HL-60/S4 treated with phorbol 12-myristate 13-acetate at 8.2 ng/mL for 4 days and 3 days (cell line): ENCODE results near the gene ACTMAP.

ENCODE experiments used
- in situ Hi-C: fragments of 300-500 bp; cut with MboI; formaldehyde crosslinking; loops from 2 replicates; pipeline ENCODE4 v1.15.0; 2022; ENCODE audit warnings: low sequenced_read_pairs

Gene ACTMAP

DNA sequence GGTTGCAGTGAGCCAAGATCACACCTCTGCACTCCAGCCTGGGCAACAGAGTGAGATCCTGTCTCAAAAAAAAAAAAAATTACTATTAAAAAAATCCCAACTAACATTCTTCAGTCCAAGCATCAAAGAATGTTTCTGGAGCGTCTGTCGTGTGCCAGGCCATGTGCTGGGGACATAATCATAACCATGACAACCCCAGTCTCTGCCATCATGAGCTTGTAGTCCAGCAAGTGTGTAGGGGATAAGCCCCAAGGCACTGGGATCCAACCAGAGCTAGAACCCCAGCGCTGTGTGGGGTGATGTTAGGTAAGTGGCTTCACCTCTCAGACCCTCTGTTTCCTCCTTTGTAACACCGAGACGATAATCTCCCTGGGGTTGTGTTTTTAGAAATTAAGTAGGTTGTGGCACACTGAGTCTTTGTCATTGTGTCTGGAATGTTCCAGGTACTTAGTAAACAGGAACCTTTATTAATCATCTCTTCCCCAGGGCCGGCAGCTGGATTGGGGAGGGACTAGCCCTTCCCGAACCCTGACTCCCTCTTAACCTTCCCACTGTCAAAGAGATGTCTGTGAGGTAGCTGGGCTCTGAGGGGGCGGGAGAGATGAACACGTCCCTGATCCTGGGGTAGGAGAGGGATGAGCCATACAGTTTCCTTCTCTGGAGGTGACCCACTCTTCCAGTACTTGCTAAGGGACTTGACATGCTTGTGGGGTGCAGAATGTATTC, 28.2 kb downstream of the ACTMAP start:
- in situ Hi-C loops = no loop called here

DNA sequence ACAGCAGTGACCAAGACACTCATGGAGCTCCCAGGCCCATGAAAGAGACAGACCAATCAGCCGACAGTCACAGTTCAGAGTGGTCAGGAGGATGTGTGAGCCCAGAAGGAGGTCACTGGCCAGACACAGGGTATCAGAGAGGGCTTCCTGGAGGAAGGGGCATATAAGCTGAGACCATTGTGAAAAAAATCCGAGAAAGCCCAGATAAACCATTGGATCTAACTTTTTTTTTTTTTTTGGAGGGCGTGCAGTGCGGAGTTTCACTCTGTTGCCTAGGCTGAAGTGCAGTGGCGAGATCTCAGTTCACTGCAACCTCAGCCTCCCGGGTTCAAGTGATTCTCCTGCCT, 29.2 kb downstream of the ACTMAP start:
- in situ Hi-C loops = no loop called here

DNA sequence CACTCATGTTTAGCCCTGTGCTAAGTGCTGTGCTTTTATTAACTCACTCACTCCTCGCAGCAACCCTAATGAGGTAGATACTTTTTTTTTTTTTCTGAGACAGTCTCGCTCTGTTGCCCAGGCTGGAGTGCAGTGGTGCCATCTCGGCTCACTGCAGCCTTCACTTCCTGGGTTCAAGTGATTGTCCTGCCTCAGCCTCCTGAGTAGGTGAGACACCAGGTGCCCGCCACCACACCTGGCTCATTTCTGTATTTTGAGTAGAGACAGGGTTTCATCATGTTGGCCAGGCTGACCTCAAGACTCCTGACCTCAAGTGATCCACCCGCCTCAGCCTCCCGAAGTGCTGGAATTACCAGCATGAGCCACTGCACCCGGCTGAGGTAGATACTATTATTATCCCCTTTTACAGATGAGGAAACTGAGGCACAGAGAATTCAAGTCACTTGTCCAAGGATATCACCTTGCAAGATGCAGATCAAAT, 30.8 kb downstream of the ACTMAP start:
- in situ Hi-C loops = no loop called here

DNA sequence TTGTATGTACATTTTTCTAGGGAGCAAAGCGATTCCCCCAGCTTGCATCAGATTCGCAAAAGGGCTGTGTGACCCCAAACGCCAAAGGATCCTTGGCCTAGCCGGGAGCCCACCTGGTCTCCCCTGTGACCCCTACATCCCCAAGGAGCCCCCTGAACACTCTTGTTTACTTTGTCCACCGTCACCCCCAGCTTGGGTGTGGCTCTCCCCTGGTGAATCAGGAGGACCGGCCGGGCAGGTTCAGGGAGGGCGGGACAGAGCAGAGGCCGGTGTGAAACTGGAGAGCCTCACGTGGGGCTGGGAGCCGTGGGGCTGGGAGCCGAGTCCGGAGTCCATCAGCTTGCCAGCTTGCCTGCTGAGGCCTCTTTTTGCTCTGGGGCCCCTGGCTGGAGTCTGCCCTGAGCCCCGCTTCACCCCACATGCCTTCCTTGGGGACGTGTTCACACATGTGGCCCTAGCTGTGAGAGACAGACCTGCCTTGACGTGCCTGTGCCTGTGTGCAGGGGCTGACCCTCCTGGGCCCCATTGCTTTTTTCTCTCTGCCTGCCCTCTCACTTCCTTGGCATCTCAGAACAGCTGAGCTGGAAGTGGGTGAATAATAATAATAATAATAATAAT, 31.4 kb downstream of the ACTMAP start:
- in situ Hi-C loops = no loop called here

DNA sequence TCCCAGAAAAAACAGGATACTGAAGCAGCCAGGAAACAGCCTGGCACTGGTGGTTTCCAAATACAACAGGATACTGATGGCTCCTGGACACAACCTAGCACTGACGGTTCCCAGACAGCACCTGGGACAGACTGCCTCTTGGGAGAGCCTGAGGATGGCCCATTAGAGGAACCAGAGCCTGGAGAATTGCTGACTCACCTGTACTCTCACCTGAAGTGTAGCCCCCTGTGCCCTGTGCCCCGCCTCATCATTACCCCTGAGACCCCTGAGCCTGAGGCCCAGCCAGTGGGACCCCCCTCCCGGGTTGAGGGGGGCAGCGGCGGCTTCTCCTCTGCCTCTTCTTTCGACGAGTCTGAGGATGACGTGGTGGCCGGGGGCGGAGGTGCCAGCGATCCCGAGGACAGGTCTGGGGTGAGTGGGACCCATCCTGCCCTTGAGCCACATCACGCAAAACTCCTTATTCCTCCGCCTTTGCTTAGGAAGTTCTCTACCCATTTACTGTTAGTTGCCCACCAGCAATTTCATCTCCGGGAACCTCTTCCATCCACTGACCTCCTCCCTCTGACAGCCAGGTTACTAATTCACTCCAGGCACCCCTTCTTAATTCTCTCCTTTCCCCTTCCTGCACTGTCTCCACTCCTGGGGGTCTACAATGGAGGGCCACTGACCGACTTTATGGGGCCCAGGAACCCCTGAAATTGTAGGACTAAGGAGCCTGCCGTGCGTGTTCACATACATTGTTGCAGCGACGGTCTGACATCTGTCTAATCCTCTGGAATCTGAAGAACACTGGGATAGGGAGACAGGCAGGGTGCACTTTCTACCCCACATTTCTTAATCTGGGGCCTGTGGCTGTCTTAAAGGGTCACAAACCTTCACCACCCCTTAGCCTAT, 32.1 kb downstream of the ACTMAP start:
- in situ Hi-C loops = no loop called here

DNA sequence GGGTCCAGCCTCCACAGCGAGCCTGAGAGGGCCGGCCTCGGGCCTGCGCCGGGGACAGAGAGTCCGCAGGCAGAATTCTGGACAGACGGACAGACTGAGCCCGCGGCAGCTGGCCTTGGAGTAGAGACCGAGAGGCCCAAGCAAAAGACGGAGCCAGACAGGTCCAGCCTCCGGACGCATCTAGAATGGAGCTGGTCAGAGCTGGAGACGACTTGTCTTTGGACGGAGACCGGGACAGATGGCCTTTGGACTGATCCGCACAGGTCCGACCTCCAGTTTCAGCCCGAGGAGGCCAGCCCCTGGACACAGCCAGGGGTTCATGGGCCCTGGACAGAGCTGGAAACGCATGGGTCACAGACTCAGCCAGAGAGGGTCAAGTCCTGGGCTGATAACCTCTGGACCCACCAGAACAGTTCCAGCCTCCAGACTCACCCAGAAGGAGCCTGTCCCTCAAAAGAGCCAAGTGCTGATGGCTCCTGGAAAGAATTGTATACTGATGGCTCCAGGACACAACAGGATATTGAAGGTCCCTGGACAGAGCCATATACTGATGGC, 32.9 kb downstream of the ACTMAP start:
- in situ Hi-C loops = no loop called here

DNA sequence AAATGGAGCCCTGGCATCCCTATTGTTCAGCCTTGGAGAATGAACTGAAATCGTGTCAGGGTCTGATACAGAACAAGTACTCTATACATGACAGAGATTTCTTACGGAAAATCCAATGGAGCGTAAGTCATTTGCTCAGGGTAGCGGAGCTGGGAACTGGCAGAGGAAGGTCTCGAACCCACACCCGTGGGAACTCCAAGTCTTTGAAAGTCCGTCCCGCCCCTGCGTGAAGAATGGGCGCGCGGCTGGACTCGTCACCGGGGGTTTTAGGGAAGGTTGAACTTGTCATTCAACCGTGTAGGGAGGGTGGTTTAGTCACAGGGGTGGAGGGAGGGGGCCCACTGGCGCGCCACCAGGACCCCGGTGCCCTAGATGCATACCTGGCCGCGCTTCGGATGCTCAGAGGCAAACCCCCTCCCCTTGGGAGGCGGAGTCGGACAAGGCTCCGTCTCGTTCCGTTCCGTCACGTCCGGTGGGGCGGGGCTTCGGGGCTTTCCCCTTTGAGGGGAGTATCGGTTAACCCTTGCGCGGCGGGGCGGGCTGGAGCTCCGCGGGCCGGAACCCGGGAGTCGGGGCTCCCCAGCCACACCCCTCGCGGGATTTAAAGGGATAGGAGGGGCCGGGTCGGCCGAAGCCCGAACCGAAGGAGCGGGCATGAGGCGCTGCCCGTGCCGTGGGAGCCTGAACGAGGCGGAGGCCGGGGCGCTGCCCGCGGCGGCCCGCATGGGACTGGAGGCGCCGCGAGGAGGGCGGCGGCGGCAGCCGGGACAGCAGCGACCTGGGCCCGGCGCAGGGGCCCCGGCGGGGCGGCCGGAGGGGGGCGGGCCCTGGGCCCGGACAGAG, 33.6 kb downstream of the ACTMAP start, which contains the start of the genes COQ8B and ITPKC:
TSS of gene COQ8B (minus strand) at position 405 of the 843 bp plus-strand sequence. CDS start 2,254 bp downstream, outside the sequence.
TSS of gene ITPKC (plus strand) at position 631 of the 843 bp plus-strand sequence. CDS start at position 655, 24 bp downstream.
- in situ Hi-C loops = no loop called here

DNA sequence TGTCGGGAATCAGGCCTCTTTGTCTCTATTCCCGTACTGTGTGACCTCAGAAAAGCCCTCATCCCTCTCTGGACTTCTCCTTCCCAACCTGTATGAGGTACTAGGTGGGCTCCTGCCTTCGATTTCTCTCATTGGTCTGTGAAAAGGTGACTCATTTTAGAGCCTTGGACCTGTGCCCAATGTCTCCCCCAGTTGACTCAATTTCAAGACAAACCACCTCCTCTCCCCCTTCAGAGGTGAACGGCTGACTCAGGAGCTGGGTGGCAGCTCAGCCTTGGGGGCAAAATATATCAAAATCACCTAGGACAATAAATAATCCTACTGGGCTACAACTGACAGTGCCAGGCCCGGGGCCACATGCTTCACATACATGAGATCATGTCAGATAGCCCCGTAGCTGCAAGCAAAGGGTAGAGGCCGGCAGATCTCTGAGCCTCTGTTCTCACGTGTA, 34.2 kb downstream of the ACTMAP start:
- in situ Hi-C loops = no loop called here

DNA sequence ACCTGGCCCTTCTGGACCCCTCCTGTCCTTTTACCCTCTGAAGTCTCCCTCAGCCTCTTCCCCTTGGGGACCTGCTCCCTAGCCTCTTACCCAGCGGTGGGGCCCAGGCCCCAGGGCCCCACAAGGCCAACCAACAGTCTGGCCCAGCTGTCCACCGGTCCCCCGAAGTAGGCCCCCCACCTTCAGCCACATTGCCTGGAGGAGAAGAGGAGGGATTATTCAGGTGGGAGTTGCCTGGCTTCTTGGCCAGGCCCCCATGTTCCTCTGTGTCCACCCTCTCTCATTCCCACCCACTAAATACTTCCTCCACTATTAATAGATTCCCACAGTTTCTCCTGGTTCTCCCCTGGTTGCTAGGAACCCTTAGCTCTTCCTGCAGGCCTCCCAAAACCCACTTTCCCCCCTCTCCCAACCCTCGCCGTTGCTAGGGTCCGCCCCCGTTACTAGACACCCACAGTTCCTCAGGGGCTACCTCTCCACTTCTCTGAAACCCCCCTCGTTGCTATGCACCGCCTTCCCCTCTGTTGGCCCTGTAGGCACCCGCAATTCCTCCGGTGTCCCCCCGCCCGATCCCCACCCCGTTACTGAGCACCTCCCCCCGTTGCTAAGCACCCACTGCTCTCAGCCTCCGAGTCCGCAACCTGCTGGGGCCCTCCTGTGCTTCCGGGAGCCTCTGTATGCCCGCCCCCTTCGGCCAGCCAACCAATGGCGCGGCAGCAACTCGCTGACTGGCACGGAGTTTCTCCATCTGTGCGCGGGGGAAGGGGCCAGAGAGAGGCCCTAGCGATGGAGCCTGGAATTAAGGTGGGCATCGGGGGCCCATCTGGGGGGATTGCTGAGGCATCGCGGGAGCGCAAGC, 35.6 kb downstream of the ACTMAP start:
- in situ Hi-C loops = no loop called here

DNA sequence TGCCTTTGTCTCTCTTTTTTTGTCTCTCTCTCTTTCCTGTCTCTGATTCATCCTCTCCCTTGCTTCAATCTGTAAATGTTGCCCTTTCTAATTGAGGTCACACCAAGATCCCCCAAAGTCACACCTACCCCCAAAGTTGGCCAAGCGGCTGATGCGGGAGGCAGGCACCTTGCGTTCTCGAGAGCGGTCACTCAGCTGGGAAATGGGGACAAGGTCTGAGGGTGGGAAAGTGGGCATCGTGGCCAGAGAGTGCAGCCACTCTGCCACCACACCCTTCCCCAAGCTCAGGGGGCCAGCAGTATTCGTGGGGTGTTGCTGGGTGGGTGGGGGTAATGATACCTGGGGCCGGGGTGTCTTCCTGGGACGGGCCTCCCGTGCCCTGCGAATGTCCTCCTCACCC, 36.3 kb downstream of the ACTMAP start:
- in situ Hi-C loops = no loop called here

DNA sequence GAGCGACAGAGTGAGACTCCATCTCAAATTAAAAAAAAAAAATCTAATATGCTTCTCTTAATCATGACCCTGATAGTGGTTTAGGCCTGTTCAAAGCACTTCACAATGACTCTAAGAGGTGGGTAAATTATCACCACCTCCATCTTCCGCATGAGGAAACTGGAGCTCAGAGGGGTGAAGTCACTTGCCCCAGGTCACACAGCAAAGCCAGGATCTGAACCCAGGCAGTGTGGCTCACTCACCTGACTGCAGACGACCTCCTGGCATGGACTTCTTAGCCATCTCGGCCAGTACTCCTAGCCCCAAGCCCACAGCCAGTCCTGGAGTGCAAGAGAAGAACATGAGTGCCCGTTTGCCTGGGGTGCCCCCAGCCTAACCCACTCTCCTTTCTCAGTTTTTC, 40.5 kb downstream of the ACTMAP start:
- in situ Hi-C loops = no loop called here

DNA sequence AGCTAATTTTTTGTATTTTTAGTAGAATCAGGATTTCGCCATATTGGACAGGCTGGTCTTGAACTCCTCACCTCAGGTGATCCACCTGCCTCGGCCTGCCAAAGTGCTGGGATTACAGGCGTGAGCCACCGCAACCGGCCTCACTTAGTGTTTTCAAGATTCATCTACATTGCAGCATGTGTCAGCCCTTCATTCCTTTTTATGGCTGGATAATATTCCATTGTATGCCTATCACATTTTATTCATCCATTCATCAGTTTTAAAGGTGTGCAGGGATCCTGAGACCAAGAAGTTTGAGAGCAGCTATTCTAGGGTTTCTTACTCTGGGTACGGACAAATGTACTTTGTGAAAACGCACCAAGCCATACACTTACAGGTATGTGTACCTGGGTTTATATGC, 42.7 kb downstream of the ACTMAP start:
- in situ Hi-C loops = no loop called here

DNA sequence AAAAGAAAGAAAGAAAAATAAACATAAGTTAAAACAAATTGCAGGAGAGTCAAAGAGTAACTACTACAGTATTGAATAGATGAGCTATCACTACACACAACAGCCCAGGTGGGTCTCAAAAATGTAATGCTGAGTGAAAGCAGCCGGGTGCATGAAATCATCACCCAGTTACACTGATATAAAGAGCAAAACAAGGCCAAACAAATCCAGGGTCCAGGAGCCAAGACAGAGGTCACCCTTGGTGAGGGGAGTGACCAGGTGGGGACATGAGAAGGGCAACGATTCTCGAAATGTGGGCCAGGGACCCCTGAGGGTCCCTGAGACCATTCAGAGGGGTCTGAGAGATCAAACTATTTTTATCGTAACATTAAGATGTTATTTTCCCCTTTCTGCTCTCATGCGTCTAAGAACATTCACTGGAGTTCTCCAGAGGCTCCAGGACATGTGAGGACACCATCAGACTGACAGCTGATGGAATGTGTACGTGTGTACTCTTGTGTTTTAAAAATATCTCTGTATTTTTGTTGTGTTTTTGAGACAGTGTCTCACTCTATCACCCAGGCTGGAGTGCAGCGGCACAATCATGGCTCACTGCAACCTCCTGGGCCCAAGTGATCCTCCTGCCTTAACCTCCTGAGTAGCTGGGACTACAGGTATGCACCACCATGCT, 44.2 kb downstream of the ACTMAP start:
- in situ Hi-C loops = no loop called here

DNA sequence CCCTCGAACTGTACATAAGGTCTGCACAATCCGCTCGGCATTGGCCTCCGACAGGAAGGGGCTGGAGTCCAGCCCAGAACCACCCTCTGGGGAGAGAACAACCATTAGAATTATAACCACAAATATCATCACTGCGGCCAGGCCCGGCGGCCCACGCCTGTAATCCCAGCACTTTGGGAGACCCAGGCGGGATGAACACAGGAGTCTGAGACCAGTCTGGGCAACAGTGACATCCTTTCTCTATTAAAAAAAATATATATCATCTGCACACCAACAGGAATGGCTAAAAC, 45.0 kb downstream of the ACTMAP start:
- in situ Hi-C loops = no loop called here

DNA sequence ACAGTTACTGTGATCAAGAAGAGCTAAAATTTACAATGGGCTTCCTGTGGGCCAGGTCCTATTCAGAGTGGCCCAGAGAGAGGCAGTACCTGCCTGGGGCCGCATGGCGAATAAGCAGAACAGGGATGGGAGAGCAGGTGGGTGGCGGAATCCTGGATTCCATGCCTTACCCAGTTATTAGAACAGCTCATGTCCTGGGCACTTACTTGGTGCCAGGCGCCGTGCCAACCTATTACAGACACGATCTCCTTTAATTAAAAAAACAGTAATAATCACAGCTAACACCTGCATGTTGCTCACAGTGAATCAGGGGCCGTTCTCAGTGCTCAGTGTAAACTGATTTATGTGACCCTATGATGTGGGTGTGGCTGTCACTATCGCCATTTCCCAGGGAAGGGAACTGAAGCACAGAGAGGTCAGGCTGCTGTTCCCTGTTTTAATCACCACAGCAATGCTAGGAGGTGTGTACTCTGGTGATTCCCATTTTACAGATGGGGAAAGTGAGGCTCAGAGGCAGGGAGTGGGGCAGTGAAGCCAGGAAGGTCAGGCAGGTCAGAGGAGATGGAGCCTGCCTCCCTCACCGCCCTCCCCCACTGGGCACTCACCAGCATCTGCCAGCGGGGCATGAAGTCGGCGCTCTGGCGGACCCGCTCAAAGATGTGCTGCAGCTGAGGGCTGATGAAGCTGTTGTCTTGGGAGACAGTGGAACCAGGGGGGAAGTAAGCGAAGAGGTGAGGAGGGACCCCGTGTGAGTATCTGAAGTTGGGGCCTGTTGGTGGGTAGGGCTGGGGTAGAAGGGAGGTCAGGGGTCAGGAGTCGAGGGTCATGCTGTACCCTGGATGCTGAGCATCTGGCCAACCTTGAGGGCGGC, 45.6 kb downstream of the ACTMAP start:
- in situ Hi-C loops = no loop called here

DNA sequence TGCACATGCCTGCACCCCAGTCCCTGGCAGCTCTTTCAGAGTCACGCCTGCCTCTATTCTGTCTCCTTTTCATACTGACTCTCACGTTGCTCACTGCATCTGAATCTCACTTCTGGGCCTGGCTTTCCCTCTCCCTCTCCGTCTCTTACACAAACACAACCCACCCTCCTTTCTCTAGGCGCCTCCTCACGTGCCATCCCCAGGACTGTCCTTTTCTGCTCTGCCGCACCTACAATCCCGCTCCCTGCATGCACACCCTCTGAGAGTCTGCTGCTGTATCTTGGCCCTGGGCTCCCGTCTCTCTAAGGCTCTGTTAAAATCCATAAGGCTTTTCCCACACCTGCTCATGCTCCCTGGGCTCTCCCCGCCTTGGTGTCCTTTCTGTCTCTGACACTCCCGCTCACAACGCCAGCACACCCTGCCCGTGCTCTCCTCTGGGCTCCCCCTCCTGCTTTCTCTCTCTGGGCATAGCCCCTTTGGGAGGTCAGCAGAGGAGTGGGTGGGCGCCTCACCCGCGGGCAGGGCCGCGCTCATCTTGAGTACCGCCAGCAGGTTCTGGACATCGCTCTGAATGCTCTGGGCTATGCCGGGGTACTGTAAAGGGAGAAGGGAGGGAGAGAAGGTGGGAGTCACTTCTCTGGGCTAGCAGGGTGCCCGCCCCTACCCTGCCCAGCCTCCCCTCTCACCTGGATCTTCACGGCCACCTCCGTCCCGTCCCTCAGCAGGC, 47.1 kb downstream of the ACTMAP start:
- in situ Hi-C loops = no loop called here

DNA sequence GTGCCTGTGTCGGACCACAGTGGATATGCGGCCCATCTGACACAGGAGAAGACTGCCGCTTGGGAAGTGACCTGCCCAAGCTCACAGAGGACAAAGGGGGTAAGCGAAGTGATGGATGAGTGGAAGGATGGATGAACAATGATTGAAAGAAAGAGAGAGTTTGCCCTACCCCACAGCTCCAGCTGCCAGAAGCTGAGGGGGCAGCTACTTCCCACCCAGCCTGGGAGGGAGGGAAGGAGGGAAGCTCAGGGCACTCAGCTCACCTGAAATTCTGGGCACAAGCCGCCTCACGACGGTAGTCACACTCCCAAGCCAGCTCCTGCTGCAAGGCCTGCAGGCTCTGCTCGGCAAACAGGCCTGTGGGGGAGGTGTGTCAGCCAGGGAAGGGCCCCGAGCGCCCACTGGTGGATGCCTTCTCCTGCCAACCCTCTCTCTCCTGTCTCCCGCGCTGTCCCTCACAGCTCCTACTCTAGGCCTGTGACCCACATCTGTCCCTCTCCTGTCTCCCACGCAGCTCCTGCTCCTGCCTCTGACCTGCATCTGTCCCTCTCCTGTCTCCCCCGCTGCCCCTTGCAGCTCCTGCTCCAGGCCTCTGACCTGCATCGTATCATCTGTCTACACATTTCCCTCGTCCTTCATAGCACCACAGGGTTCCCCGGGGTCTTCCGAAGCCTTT, 47.8 kb downstream of the ACTMAP start:
- in situ Hi-C loops = no loop called here
